Sigmoid colon (tissue), 4 donors: Measurements from ENCODE around the gene YIF1B.

ENCODE experiments used
- CTCF ChIP-seq, 4 experiments: fragments of 450-650 bp in 3 of 4; fragments of 200-600 bp in 1 of 4; IDR thresholded peaks; one replicate each; pipeline ENCODE4 v1.5.1; 2016 to 2019; ENCODE audit warnings: antibody characterized with exemption in 4 of 4, mild to moderate bottlenecking in 3 of 4, moderate library complexity in 2 of 4
- POLR2A ChIP-seq, 2 donors: fragments of 450-650 bp; IDR thresholded peaks; one replicate each; pipeline ENCODE4 v1.6.1; 2016; ENCODE audit warnings: antibody characterized with exemption in 2 of 2, mild to moderate bottlenecking in 2 of 2, moderate library complexity in 2 of 2
- POLR2AphosphoS5 ChIP-seq, 4 donors: sonication (generic); formaldehyde crosslinking; IDR thresholded peaks; one replicate each; pipeline ENCODE4 v1.6.1; 2017; ENCODE audit warnings: antibody characterized with exemption in 4 of 4

- TF ChIP-seq CTCF (IDR thresholded peaks at IDR 0.05): no peak
- no peak for TF ChIP-seq POLR2A (IDR thresholded peaks at IDR 0.05)
- TF ChIP-seq POLR2AphosphoS5 (IDR thresholded peaks at IDR 0.05): no peak
Observed at GRCh38 chr19:38337360-38337653, 21.6 kb upstream of the YIF1B start.
